Ammon's horn (tissue), 1 donor: ENCODE results near the gene MYO9B.
"Not testable (repeated sequence)": the region's sequence is repeated elsewhere in the genome, so short reads cannot be mapped to it uniquely, and the experiment has no call there.

ENCODE experiments used
- DNase-seq: peaks from one replicate; pipeline ENCODE4 v3.0.0-alpha.2; 2016; ENCODE audit warnings: low spot score

The MYO9B gene

DNA sequence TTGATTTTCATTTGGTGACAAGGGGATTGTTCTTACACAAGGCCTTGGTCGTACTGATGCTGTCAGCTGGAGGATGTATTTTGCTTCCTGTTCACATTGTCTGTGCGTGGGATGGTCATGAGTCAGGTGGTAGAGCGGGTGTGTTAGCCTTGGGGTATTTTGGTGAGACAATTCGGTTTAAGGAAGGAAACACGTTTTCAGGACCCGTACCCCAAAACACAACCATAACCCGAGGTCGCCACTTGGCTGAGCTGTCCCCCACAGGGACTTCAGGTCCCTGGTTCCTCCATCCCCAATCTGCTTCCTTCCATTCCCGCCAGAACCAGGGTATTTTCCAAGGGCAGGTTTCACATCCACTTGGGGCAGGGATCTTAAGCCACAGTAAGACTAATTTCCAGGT lies 15.0 kb downstream of the MYO9B start:
- DNase-seq: peak; percentile 47

DNA sequence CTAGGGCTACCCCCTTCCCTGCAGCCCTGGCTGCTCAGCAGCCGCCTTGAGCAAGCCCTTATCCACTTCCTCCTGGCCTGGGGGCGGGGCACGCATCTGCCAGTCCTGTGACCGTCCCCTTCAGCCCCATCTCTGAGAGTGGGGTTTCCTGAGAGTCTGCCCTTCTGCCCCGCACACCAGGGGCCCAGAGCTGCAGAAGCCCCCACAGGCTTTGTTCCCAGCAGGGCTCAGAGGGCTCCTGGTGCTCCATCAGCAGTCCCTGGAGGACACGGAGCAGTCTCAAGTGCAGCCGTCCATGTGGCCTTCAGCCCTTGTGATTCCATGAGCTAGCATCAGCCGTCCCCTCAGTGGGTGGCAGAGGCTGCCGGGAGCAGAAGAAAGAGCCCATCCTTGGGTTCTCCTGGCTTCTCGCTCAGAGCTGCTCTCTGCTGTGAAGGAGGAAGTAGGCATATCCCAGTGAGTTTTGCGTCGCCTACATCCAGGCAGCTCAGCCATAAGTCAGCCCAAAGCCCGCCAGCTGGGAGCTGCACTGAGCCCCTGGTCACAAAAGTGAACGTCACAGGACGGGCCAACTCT lies 16.3 kb downstream of the MYO9B start:
- peak; percentile 51 for DNase-seq

DNA sequence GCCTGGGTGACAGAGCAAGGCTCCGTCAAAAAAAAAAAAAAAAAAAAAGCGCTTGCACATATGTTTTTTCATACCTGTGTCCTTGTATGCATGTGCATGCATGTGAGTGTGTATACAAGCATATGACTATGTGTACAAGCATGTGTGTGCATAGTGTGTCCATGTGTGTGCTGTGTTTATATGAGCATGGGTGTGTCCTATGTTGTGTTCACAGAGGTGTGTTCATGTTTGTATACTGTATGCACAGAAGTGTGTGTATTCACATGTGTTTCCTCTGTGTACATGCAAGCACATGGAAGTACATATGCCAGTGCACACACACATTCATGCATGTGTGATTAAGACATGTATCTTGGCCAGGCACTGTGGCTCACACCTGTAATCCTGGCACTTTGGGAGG lies 17.1 kb downstream of the MYO9B start:
- no peak for DNase-seq

DNA sequence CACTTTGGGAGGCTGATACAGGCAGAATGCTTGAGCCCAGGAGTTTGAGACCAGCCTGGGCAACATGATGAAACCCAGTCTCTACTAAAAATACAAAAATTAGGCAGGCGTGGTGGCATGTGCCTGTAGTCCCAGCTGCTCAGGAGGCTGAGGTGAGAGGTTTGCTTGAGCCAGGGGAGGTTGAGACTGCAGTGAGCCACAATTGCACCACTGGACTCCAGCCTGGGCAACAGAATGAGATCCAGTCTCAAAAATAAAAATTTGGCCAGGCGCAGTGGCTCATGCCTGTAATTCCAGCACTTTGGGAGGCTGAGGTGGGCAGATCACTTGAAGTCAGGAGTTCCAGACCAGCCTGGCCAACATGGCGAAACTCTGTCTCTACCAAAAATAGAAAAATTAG lies 19.1 kb downstream of the MYO9B start:
- not testable (repeated sequence) for DNase-seq

DNA sequence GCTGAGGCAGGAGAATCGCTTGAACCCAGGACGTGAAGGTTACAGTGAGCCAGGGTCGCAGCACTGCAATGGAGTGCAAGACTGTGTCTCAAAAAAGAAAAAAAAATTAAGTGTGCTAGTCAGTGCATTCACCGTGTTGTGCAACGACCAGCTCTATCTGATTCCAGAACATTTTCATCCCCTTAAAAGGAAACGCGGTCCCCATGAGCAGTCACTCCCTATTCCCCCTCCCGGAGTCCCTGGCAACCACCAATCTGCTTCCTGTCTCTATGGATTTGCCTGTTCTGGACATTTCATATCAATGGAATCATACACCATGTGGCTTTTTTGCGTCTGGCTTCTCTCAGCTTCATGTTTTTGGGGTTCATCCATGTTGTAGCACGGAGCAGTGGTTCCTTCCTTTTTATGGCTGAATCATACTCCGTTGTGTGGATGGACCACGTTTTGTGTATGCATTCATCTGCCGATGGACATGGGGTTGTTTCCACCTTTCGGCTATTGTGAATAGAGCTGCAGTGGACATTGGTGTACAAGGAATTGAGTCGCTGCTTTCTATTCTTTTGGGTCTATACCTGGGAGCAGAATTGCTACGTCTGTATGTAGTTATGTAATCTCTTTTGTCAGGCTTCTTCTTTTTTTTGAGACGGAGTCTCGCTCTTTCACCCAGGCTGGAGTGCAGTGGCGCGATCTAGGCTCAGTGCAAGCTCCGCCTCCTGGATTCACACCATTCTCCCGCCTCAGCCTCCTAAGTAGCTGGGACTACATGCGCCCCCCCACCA lies 19.8 kb downstream of the MYO9B start:
- DNase-seq: peak; percentile 28

DNA sequence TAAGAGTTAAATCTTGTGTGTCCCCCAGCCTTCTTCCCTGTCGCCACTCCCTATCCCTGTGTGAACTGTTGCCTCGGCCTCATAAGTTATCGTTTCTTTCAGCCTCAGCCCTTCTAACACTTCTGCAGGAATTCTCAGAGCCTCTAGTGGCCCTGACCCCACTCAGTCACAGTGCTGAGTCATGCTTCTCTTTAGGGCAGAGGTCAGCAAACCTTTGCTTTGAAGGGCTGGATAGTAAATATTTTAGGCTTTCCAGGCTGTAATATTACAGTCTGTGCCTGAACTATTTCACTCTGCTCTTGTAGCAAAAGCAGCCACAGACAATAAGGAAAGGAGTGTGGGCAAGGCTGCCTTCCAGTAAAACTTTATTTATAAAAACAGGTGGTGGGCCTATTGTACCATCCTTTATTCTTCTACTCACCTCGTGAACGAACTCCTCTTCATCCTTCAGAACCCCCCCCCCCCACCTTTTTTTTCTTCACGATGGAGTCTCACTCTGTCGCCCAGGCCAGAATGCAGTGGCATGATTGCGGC lies 22.1 kb downstream of the MYO9B start:
- no peak for DNase-seq

DNA sequence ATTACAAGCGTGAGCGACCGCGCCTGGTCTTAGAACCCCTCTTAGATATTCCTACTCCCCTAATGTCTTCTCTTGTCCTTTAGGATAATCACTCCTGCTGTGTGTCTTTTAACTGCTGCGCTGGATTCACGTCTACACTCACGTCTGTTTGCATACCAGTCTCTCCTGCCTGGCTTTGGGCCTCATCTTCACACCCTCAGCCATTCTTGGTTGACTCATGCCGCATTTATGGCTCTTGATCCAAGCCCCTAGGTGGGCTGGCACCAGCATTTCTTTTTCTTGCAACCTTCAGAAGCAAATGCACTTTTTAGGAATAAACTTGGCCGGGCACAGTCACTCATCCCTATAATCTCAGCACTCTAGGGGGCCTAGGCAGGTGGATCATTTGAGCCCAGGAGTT lies 22.7 kb downstream of the MYO9B start:
- no peak for DNase-seq

DNA sequence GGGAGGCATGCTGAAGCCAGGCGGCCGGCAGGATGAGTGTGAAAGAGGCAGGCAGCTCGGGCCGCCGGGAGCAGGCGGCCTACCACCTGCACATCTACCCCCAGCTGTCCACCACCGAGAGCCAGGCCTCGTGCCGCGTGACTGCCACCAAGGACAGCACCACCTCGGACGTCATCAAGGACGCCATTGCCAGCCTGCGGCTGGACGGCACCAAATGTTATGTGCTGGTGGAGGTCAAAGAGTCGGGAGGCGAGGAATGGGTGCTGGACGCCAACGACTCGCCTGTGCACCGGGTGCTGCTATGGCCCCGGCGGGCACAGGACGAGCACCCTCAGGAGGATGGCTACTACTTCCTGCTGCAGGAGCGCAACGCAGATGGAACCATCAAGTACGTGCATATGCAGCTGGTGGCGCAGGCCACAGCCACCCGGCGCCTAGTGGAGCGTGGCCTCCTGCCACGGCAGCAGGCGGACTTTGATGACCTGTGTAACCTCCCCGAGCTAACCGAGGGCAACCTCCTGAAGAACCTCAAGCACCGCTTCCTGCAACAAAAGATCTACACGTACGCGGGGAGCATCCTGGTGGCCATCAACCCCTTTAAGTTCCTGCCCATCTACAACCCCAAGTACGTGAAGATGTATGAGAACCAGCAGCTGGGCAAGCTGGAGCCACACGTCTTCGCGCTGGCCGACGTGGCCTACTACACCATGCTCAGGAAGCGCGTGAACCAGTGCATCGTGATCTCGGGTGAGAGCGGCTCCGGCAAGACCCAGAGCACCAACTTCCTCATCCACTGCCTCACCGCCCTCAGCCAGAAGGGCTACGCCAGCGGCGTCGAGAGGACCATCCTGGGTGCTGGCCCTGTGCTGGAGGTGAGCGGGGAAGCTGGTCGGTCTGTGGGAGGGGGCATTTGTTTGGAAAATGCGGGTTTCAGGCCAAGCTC lies 26.4 kb downstream of the MYO9B start:
- no peak for DNase-seq

DNA sequence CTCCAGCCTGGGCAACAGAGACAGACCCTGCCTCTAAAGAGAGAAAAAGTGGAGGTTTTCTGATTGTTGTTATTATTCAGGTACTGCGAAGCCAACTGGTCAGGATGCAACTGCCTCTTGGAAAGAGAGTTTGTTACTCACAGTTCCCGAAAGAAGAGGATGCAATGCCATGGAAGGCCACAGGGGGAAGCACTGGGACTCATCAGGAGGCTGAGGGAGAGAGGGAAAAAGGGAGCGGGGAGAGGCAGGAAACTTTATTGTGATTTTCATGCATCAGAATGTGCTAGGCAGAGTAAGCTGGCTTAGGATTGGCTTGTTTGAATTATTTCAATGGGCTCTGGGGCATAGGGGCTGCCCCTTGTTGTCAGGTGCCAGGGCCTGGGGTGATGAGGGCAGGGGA lies 27.6 kb downstream of the MYO9B start:
- DNase-seq: no peak

DNA sequence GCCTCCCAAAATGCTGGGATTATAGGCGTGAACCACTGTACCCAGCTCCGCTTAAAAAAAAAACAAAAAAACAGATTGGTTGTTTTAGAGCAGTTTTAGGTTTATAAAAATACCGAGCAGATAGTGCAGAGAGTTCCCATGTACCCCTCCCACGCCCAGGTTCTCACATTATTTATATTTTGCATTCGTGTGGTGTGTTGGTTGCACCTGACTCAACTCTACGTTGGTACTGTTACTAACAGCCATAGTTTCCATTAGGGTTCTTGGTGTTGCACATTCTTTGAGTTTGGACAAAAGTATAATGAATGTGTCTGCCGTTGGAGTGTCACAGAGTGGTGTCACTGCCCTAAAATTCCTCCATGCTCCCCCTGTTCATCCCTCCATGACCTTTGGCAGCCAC lies 29.1 kb downstream of the MYO9B start:
- DNase-seq: no peak

DNA sequence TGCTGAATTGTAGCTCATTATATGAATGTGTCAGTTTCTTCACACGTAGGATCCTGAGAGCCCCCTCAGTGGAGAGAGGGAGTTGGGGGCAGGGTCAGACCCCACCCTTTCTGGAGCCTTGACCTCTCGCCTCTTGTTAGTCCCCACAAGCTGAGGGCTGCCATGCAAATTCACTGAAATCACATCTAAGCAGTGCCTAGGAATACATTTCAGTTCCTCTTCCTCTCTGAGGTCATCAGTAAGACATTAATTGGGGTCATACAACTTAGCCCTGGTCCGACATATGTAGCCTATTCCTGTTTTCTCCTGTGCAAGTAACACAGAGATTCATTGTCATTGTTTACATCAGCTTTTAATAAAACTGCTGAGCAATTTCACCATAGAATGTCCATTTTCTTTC lies 30.0 kb downstream of the MYO9B start:
- no peak for DNase-seq

DNA sequence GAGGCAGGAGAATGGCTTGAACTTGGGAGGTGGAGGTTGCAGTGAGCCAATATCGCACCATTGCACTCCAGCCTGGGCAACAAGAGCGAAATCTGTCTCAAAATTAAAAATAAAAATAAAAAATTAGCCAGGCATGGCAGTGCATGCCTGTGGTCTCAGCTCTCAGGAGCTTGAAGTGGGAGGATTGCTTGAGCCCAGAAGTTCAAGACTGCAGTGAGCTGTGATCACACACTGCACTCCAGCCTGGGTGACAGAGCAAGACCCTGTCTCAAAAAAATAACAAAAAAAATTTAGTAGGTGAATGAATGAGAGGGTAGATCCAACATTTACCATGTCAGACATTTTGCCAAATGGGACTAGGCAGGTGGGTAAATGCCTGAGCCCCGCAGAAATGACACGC lies 31.4 kb downstream of the MYO9B start:
- not testable (repeated sequence) for DNase-seq

DNA sequence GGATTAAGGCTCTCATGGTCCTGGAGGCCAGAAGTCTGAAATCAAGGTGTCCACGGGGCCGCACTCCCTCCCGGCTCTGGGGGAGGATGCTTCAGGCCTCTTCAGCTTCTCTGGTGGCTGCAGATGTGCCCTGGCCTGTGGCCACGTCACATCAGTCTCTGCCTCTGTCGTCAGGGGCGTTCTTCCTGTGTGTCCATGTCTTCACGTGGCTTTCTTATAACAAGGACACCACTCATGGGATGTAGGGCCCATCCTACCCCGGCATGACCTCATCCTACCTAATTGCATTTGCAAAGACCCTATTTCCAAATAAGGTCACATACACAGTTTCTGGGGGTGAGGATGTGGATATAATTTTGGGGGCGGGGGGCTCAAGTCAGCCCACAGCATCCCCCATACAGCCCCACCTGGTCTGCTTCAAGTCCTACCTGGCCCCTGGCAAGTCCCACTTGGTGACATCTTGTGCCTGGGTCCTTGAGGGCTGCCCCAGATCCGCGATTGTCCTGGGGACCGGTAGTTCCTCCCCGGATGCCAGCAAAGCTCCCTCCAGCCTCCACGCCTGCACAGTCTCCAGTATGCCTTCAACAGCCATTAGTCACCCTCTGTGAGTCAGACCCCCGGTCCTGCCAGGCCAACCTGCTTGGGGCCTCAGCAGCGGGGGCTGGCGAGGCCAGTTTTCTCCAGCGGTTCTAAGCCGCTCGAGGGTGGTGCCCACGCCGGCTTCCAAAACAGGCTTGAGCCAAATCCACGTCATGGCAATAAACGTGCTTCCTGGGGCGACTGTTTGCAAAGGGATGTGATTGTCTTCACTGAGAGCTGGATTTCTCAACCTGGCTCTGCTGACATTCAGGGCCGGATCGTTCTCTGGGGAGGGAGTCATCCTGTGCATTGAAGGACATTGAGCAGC lies 32.2 kb downstream of the MYO9B start:
- DNase-seq: peak; percentile 57

DNA sequence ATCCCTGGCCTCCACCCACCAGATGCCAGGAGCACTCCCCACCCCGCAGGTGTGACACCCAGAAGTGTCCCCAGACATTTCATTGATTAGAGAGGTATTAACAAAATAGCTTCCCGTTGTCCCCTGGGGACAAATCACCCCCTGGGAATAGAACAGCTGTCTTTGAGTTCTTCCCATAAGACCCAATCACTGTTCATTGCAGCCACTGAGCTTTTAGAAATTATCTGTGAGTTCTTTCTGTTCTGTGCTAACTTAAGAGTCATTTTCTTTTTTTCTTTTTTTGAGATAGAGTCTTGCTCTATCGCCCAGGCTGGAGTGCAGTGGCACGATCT lies 32.8 kb downstream of the MYO9B start:
- no peak for DNase-seq

DNA sequence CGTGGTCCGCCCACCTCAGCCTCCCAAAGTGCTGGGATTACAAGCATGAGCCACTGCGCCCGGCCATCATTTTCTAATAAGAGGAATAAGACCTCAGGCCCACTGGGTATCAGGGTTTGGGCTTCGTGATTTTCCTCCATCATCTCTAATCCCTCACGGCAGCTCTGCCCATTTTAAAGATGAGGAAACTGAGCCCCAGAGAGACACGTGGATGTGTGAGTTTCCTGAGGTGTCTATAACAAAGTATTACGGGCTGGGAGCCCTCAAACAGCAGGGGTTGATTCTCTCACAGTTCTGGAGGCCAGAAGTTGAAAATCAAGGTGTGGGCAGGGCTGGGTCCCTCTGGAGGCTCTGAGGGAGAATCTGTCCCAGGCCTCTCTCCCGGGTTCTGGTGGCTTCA lies 33.7 kb downstream of the MYO9B start:
- DNase-seq: no peak

DNA sequence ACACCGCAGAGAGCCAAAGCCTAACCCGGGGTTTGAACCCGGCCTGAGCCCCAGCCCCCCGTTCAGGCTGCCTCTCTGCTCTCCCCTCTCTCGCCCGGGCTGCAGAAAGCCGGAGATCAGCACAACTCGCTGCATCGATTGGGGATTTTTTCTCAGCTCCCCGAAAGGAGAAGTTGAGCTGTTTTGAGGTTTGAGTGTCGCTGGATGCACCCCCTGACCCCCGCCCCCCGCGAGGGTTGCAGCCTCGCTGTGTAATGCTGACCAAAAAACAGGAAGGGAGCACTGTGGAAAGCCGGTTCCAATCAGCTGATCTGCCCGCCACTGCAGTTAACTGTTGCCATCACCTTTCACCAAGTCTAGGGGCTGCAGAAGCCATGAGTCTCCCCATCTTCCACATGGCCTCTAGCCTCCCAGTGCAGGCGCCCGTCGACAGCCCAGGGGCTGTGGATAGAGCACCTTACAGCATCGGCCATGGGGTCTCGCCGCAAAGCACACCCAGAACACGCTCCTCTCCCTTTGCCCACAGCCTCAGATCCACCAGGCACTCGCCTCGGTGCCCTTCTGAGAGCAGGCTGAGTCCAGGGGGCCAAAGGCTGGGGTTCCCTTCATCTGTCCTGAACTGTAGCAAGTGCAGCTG lies 34.5 kb downstream of the MYO9B start:
- peak; percentile 63 for DNase-seq

DNA sequence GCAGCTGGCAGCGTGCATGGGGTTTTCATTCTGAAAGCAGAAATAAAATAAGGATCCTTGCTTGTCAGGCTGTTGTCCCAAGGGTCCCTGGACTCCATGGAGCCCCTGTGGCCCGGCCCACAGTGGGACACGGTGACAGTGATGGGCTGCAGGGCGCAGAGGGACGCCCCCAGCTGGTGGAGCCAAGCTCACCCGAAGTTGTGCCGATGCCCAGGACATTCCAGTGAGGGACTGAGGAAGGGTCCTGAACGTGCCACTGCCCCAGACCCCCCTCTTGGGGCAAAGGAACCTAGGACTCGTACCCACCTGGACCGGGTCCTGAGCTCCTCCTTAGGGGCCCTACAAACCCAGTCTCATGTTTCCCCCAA lies 35.0 kb downstream of the MYO9B start:
- DNase-seq: no peak

DNA sequence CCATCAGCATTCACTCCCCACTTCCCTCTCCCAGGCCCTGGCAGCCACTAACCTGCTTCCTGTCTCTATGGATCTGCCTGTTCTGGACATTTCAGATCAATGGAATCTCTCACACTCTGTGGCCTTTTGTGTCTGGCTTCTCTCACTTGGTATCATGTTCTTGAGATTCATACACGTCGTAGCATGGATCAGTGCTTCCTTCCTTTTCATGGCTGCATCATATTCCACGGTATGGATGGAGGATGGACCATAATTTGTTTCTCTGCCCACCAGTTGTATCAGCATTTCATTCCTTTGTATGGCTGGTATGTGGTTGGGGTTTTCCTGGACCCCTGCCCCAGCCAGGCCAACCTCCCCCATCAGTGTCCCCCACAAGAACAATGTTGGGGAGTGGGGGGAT lies 36.2 kb downstream of the MYO9B start:
- no peak for DNase-seq

DNA sequence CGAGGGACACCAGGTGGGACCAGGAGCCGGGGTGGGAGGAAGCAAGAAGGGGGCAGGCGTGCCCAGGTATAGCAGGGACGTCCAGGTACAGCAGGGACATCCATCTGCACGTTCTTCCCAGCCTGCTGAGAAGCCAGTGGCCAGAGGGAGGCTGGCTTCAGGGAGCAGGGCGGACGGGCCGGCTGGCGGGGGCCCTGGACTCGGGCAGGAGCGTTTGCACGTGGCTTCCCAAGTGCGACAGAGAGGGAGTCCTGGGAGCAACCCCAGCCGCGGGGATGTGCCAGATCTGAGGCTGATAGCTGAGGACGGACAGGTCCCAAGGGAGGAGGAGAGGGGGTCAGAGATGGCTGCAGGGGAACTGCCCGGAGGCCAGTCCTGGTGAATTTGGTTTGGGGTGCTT lies 36.7 kb downstream of the MYO9B start:
- no peak for DNase-seq

DNA sequence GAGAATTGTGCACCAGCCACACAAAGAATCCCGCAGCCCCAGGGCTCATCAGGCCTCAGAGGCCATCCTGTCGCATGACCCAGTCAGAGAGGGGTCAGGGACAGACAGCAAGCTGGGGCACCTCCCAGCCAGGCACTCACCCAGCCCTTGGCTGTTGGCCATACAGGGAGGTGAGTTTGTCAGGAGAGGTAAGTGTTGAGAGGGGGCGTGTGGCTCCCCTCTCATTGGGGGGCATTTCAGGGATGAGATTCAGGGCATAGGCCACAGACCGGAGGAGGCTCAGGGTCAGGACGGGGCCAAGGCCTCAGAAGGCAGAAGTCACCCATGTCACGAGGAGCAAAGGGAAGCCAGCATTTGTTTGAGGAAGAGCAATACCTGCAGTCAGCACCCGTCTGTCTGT lies 37.1 kb downstream of the MYO9B start:
- DNase-seq: peak; percentile 64

DNA sequence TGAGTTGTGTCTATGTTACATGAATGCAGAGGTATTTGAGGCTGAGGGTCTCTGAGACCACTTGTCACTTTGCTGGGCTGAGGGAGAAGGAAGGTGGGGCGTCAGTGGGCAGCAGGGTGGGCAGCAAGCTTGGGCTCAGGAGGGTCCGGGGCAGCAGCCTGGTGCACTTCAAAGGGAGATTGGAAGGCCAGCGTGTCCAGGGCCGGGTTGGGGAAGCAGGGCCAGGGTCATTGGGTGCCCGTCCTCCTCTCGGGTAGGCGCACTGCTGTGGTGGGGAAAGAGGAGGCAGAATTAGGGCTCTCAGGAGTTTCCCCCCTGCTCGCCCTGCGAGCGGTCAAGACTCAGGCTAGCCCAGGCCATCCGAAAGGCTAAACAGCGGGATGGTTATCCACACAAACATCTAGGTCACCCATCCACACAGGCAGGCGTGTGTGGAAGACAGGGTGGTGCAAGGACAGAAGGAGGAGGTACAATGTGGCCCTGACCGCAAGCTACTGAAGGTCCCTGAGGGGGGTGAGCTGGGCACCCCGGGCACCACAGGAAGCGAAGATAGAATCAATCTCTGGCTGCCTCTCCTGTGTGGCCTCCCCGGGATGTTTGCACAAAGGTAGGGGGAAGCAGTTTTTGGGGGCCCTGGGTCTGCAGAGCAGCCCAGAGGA lies 37.7 kb downstream of the MYO9B start:
- DNase-seq: no peak
